GM23338 (cell line): ENCODE data around the gene YIPF5. TPM values are rescaled to one million over a fixed set of nuclear protein-coding genes. Genes with fewer than 3 reads are reported as not detected.
A peak's percentile ranks its signal among the peaks of the same experiment; 100 is the strongest.

Source experiments
- ATAC-seq: fragments of 200-7000 bp; cut with Tn5 transposase; 3 replicates; pipeline ENCODE4 v1.9.1; 2020
- DNase-seq: peaks from one replicate; pipeline ENCODE4 v3.0.0-alpha.2; 2015; ENCODE audit warnings: low spot score
- H2AFZ ChIP-seq: fragments of 200-600 bp; sonication (generic); 2 replicates; pipeline ENCODE4 v1.8.0; 2016; ENCODE audit warnings: antibody characterized with exemption, mild to moderate bottlenecking, moderate library complexity
- H3F3A ChIP-seq: fragments of 200-600 bp; sonication (generic); replicated peaks from 2 replicates; pipeline ENCODE4 v1.8.0; 2017; ENCODE audit warnings: antibody characterized with exemption, mixed run types, low read depth
- H3K27ac ChIP-seq: fragments of 200-600 bp; sonication (generic); 2 replicates; pipeline ENCODE4 v1.6.1; 2016; ENCODE audit warnings: low read depth
- H3K27me3 ChIP-seq: fragments of 200-600 bp; sonication (generic); 2 replicates; pipeline ENCODE4 v1.8.0; 2016; ENCODE audit warnings: mild to moderate bottlenecking, mixed run types, moderate library complexity; ENCODE audit not compliant: insufficient read depth
- H3K36me3 ChIP-seq: fragments of 200-600 bp; sonication (generic); 2 replicates; pipeline ENCODE4 v1.8.0; 2016; ENCODE audit warnings: mild to moderate bottlenecking; ENCODE audit not compliant: insufficient read depth
- H3K4me1 ChIP-seq: fragments of 200-600 bp; sonication (generic); 2 replicates; pipeline ENCODE4 v1.8.0; 2016; ENCODE audit warnings: mild to moderate bottlenecking, moderate library complexity; ENCODE audit not compliant: insufficient read depth
- H3K4me2 ChIP-seq: fragments of 200-600 bp; sonication (generic); 2 replicates; pipeline ENCODE4 v1.7.1; 2017; ENCODE audit warnings: mixed run types
- H3K4me3 ChIP-seq: fragments of 200-600 bp; sonication (generic); 2 replicates; pipeline ENCODE4 v1.6.1; 2016; ENCODE audit warnings: mixed run types
- H3K79me2 ChIP-seq: fragments of 200-600 bp; sonication (generic); replicated peaks from 2 replicates; pipeline ENCODE4 v1.8.0; 2017; ENCODE audit warnings: mild to moderate bottlenecking; ENCODE audit not compliant: insufficient read depth
- H3K9me2 ChIP-seq: fragments of 200-600 bp; sonication (generic); 2 replicates; pipeline ENCODE4 v1.8.0; 2017; ENCODE audit not compliant: insufficient read depth
- H4K20me1 ChIP-seq: fragments of 200-600 bp; sonication (generic); replicated peaks from 2 replicates; pipeline ENCODE4 v1.8.0; 2017; ENCODE audit warnings: mild to moderate bottlenecking; ENCODE audit not compliant: insufficient read depth
- H3K27ac Mint-ChIP-seq: 2 replicates; pipeline ENCODE4 v1.8.0; 2020; ENCODE audit warnings: inconsistent platforms, mild to moderate bottlenecking, moderate library complexity, mixed read lengths
- H3K27me3 Mint-ChIP-seq: 3 replicates; pipeline ENCODE4 v1.8.0; 2022; ENCODE audit warnings: low read depth, mild to moderate bottlenecking, moderate library complexity, mixed read lengths, inconsistent platforms; ENCODE audit not compliant: insufficient read depth, poor library complexity
- H3K36me3 Mint-ChIP-seq: 3 replicates; pipeline ENCODE4 v1.8.0; 2021; ENCODE audit warnings: low read depth, mild to moderate bottlenecking, inconsistent platforms, moderate library complexity, mixed read lengths
- H3K4me1 Mint-ChIP-seq: 3 replicates; pipeline ENCODE4 v1.8.0; 2020; ENCODE audit warnings: mild to moderate bottlenecking, inconsistent platforms, mixed read lengths
- H3K4me3 Mint-ChIP-seq: 3 replicates; pipeline ENCODE4 v1.8.0; 2021; ENCODE audit warnings: moderate library complexity, mild to moderate bottlenecking, inconsistent platforms, mixed read lengths
- H3K9me3 Mint-ChIP-seq: 3 replicates; pipeline ENCODE4 v1.8.0; 2020; ENCODE audit warnings: moderate library complexity, mild to moderate bottlenecking, inconsistent platforms, mixed read lengths
- CTCF ChIP-seq, 2 experiments: fragments of 200-600 bp in 1 of 2; sonication (generic) in 1 of 2; conservative IDR thresholded peaks; 2 replicates each; pipeline versions ENCODE4 v1.5.1 to v1.6.1; 2016 to 2017; ENCODE audit warnings: antibody characterized with exemption in 2 of 2, low read depth in 2 of 2, mild to moderate bottlenecking in 2 of 2, moderate library complexity in 1 of 2
- JUNB ChIP-seq: IDR thresholded peaks from one replicate; pipeline ENCODE4 v1.6.1; 2016; ENCODE audit warnings: antibody characterized with exemption; ENCODE audit not compliant: unreplicated experiment
- NANOG ChIP-seq: IDR thresholded peaks from 2 replicates; pipeline ENCODE4 v1.6.1; 2016; ENCODE audit warnings: antibody characterized with exemption, borderline replicate concordance
- ZNF114 ChIP-seq: fragments of 250-450 bp; sonication (Bioruptor Pico); IDR thresholded peaks from 2 replicates; pipeline ENCODE4 v1.5.0; 2020; ENCODE audit warnings: mild to moderate bottlenecking, moderate library complexity
- ZNF331 ChIP-seq: fragments of 250-450 bp; sonication (Bioruptor Pico); IDR thresholded peaks from 2 replicates; pipeline ENCODE4 v1.5.0; 2020; ENCODE audit warnings: low read depth, mild to moderate bottlenecking, moderate library complexity
- polyA plus RNA-seq: library from polyadenylated mRNA; unstranded; fragments of >200 nt; fragmentation: Nextera tagmentation; extraction: Ambion mirVana; gene quantifications from 2 replicates; pipeline ENCODE4 v1.2.1, GENCODE V29; 2016
- total RNA-seq: library from RNA; depleted of rRNA; stranded (reverse); fragments of >200 nt; shearing (Covaris generic); gene quantifications from 2 replicates; pipeline ENCODE4 v1.2.3, GENCODE V29; 2014
- TF ChIP-seq, protein P1 (sequence below): IDR thresholded peaks from one replicate; pipeline ENCODE4 v1.6.1; 2018; ENCODE audit warnings: antibody characterized with exemption; ENCODE audit not compliant: unreplicated experiment

YIPF5 gene
- total and polyA plus RNA-seq, 2 experiments from 2014 or later = 28.1 to 46.5 TPM

GRCh38 chr5:144183254-144183889 lies 12.9 kb upstream of the YIPF5 start:
- no peaks in the 10 kb centered on the region for H3K4me1 Mint-ChIP-seq
- H3K79me2 ChIP-seq = no peaks in the 10 kb centered on the region

DNA sequence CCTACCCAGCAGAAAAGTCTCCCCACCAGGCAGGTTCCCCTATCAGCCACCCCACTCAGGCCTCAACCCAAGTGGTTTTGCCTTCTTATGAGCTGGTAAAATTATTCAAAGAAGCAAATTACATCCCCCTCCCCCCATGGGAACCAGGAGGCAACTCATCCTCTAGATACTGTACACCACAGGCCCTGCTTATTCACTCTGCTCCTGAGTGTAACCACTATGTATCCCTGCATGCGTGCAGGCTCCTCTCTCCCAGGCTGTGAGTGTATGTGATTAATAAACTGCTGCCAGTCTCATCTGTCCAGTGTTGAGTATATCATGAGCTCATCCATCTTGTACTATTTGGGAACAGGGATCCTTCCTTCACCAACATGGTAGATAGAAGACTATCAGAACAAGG lies 8.8 kb upstream of the YIPF5 start:
- no peaks in the 10 kb centered on the region for H4K20me1 ChIP-seq
- no peaks in the 10 kb centered on the region for H3K36me3 ChIP-seq
- no peaks in the 10 kb centered on the region for H3K27me3 ChIP-seq
- TF ChIP-seq NANOG = no peak
- no peak for TF ChIP-seq ZNF331
- TF ChIP-seq ZNF114 (CRISPR knock-in tag) = no peak
- no peak for TF ChIP-seq JUNB
- TF ChIP-seq, protein P1, sequence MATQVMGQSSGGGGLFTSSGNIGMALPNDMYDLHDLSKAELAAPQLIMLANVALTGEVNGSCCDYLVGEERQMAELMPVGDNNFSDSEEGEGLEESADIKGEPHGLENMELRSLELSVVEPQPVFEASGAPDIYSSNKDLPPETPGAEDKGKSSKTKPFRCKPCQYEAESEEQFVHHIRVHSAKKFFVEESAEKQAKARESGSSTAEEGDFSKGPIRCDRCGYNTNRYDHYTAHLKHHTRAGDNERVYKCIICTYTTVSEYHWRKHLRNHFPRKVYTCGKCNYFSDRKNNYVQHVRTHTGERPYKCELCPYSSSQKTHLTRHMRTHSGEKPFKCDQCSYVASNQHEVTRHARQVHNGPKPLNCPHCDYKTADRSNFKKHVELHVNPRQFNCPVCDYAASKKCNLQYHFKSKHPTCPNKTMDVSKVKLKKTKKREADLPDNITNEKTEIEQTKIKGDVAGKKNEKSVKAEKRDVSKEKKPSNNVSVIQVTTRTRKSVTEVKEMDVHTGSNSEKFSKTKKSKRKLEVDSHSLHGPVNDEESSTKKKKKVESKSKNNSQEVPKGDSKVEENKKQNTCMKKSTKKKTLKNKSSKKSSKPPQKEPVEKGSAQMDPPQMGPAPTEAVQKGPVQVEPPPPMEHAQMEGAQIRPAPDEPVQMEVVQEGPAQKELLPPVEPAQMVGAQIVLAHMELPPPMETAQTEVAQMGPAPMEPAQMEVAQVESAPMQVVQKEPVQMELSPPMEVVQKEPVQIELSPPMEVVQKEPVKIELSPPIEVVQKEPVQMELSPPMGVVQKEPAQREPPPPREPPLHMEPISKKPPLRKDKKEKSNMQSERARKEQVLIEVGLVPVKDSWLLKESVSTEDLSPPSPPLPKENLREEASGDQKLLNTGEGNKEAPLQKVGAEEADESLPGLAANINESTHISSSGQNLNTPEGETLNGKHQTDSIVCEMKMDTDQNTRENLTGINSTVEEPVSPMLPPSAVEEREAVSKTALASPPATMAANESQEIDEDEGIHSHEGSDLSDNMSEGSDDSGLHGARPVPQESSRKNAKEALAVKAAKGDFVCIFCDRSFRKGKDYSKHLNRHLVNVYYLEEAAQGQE = no peak
- ATAC-seq = no peak
- no peak overlapping the region for H3K4me2 ChIP-seq
- no peaks in the 10 kb centered on the region for H3K9me3 Mint-ChIP-seq
- no peak overlapping the region for H3K4me3 Mint-ChIP-seq
- no peaks in the 10 kb centered on the region for H3K4me1 ChIP-seq
- H3K79me2 ChIP-seq = no peaks in the 10 kb centered on the region
- no peak overlapping the region for H3K4me3 ChIP-seq
- no peaks in the 10 kb centered on the region for H3F3A ChIP-seq
- H3K4me1 Mint-ChIP-seq = no peaks in the 10 kb centered on the region
- H3K9me2 ChIP-seq = no peaks in the 10 kb centered on the region
- H3K27ac Mint-ChIP-seq = no peak overlapping the region
- H3K27ac ChIP-seq = no peak overlapping the region
- H3K36me3 Mint-ChIP-seq = no peaks in the 10 kb centered on the region
- H3K27me3 Mint-ChIP-seq = peaks cover 1% of the 10 kb centered on the region
- no peak for DNase-seq
- no peak overlapping the region for H2AFZ ChIP-seq

More at GRCh38 chr5:144183254-144183889, 12.9 kb upstream of the YIPF5 start:
- no peak overlapping the region for H3K27ac ChIP-seq
- no peaks in the 10 kb centered on the region for H3K9me3 Mint-ChIP-seq
- H3K27me3 Mint-ChIP-seq = peaks cover 1% of the 10 kb centered on the region
- no peak overlapping the region for H3K4me3 ChIP-seq
- no peaks in the 10 kb centered on the region for H3K36me3 ChIP-seq
- no peaks in the 10 kb centered on the region for H3F3A ChIP-seq
- H3K4me3 Mint-ChIP-seq = no peak overlapping the region
- ATAC-seq (no peak), DNase-seq (peak; percentile 36)
- TF ChIP-seq NANOG (no peak), CTCF (conservative IDR thresholded peaks at IDR 0.05; ENCODE audit: low read depth in 2 of 2) (peak; percentile 36 to 72; a peak in 3 of 4 replicates)
- H2AFZ ChIP-seq = no peak overlapping the region
- no peaks in the 10 kb centered on the region for H3K4me1 ChIP-seq
- no peaks in the 10 kb centered on the region for H3K27me3 ChIP-seq
- H3K9me2 ChIP-seq = no peaks in the 10 kb centered on the region
- H3K4me2 ChIP-seq = no peak overlapping the region
- H4K20me1 ChIP-seq = no peaks in the 10 kb centered on the region
- no peaks in the 10 kb centered on the region for H3K36me3 Mint-ChIP-seq
- H3K27ac Mint-ChIP-seq = no peak overlapping the region
